ENCODE data around the gene TFF3.

TFF3 gene

GRCh38 chr21:42301371-42302075 is 13.7 kb downstream of the TFF3 start:
- Histone ChIP-seq H3K36me3 (ENCODE audit: insufficient read depth, low read length) (peaks cover 1% of the 10 kb centered on the region; the same call in 1 of the 2 replicates), H3K4me1 (ENCODE audit: insufficient read depth, low read length, poor library complexity, severe bottlenecking) (peaks cover 68% of the 10 kb centered on the region), H3K9me3 (ENCODE audit: insufficient read depth, low read depth, low read length) (no peaks in the 10 kb centered on the region), H3F3A (ENCODE audit: low read depth) (no peaks in the 10 kb centered on the region), H3K4me2 (ENCODE audit: low read depth, low read length, poor library complexity, severe bottlenecking) (no peak overlapping the region), H3K9me2 (replicated peaks; ENCODE audit: low read depth, low read length) (no peaks in the 10 kb centered on the region), H4K20me1 (ENCODE audit: insufficient read depth, low read length, poor library complexity, severe bottlenecking) (no peaks in the 10 kb centered on the region), H3K9ac (ENCODE audit: low read depth, low read length, poor library complexity, severe bottlenecking) (peak overlapping the region; percentile 41), H2AFZ (ENCODE audit: low read length) (no peak overlapping the region), H3K4me3 (ENCODE audit: low read length, poor library complexity, severe bottlenecking) (no peak overlapping the region), H3K27me3 (ENCODE audit: insufficient read depth, low read length, poor library complexity, severe bottlenecking) (no peaks in the 10 kb centered on the region), H3K79me2 (ENCODE audit: insufficient read depth, low read length) (peaks cover 11% of the 10 kb centered on the region; the same call in 1 of the 2 replicates)
- TF ChIP-seq CTCF (conservative IDR thresholded peaks at IDR 0.05; ENCODE audit: low read length): no peak

DNA sequence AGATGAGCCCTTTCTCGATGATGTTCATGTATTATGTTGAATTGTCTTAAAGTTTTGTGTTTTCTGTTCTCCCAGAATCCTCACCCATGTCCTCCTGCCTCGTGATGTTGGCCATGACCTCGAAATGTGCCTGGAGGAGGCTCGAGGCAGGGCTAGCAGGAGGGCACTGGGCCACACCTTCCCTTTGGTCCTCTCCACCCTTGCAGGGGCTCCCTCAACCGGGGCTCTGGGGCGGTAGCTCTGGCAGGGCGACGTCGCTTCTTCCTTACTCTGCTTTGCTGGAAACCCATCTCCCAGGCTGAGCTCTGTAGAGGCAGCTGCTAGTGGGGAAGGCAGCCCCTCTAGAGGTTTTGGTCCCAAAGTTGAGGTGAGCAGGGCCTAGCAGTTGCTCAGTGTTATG is 14.3 kb downstream of the TFF3 start:
- H3K9me3 ChIP-seq (ENCODE audit: insufficient read depth, low read depth, low read length): no peaks in the 10 kb centered on the region
- H3K9me2 ChIP-seq (replicated peaks; ENCODE audit: low read depth, low read length): no peaks in the 10 kb centered on the region
- H4K20me1 ChIP-seq (ENCODE audit: insufficient read depth, low read length, poor library complexity, severe bottlenecking): no peaks in the 10 kb centered on the region
- H3K4me3 ChIP-seq (ENCODE audit: low read length, poor library complexity, severe bottlenecking): no peak overlapping the region
- H3K36me3 ChIP-seq (ENCODE audit: insufficient read depth, low read length): peaks cover 7% of the 10 kb centered on the region; the same call in 1 of the 2 replicates
- no peak overlapping the region for H2AFZ ChIP-seq (ENCODE audit: low read length)
- H3K4me1 ChIP-seq (ENCODE audit: insufficient read depth, low read length, poor library complexity, severe bottlenecking): peaks cover 62% of the 10 kb centered on the region
- no peaks in the 10 kb centered on the region for H3K27me3 ChIP-seq (ENCODE audit: insufficient read depth, low read length, poor library complexity, severe bottlenecking)
- H3F3A ChIP-seq (ENCODE audit: low read depth): no peaks in the 10 kb centered on the region
- H3K79me2 ChIP-seq (ENCODE audit: insufficient read depth, low read length): peaks cover 10% of the 10 kb centered on the region; the same call in 1 of the 2 replicates
- H3K9ac ChIP-seq (ENCODE audit: low read depth, low read length, poor library complexity, severe bottlenecking): no peak overlapping the region
- no peak overlapping the region for H3K4me2 ChIP-seq (ENCODE audit: low read depth, low read length, poor library complexity, severe bottlenecking)
- TF ChIP-seq EZH2phosphoT487 (IDR thresholded peaks at IDR 0.05; ENCODE audit: borderline replicate concordance) (no peak), CTCF (conservative IDR thresholded peaks at IDR 0.05; ENCODE audit: low read length) (no peak)

- H4K20me1 ChIP-seq (ENCODE audit: insufficient read depth, low read length, poor library complexity, severe bottlenecking): no peaks in the 10 kb centered on the region
These were observed 15.1 kb downstream of the TFF3 start for GRCh38 chr21:42300045-42300583.

More at GRCh38 chr21:42300045-42300583, 15.1 kb downstream of the TFF3 start:
- no peaks in the 10 kb centered on the region for H3K9me3 ChIP-seq (ENCODE audit: insufficient read depth, low read depth, low read length)
- no peak overlapping the region for H2AFZ ChIP-seq (ENCODE audit: low read length)
- H3K27me3 ChIP-seq (ENCODE audit: insufficient read depth, low read length, poor library complexity, severe bottlenecking): no peaks in the 10 kb centered on the region
- H3F3A ChIP-seq (ENCODE audit: low read depth): no peaks in the 10 kb centered on the region
- peak overlapping the region; percentile 19 for H3K4me2 ChIP-seq (ENCODE audit: low read depth, low read length, poor library complexity, severe bottlenecking)
- no peak overlapping the region for H3K9ac ChIP-seq (ENCODE audit: low read depth, low read length, poor library complexity, severe bottlenecking)
- H3K9me2 ChIP-seq (replicated peaks; ENCODE audit: low read depth, low read length): no peaks in the 10 kb centered on the region
- H3K36me3 ChIP-seq (ENCODE audit: insufficient read depth, low read length): peaks cover 13% of the 10 kb centered on the region; the same call in 1 of the 2 replicates
- no peak overlapping the region for H3K4me3 ChIP-seq (ENCODE audit: low read length, poor library complexity, severe bottlenecking)
- TF ChIP-seq EZH2phosphoT487 (IDR thresholded peaks at IDR 0.05; ENCODE audit: borderline replicate concordance) (no peak), CTCF (conservative IDR thresholded peaks at IDR 0.05; ENCODE audit: low read length) (no peak)
- H3K4me1 ChIP-seq (ENCODE audit: insufficient read depth, low read length, poor library complexity, severe bottlenecking): peaks cover 56% of the 10 kb centered on the region
- H3K79me2 ChIP-seq (ENCODE audit: insufficient read depth, low read length): peaks cover 2% of the 10 kb centered on the region; the same call in 1 of the 2 replicates
